ENCODE data around the gene ADAMTS16. TPM values are rescaled to one million over a fixed set of nuclear protein-coding genes. Genes with fewer than 3 reads are reported as not detected.

The ADAMTS16 gene
- polyA plus RNA-seq, 1 experiment, result 0.04 TPM

DNA sequence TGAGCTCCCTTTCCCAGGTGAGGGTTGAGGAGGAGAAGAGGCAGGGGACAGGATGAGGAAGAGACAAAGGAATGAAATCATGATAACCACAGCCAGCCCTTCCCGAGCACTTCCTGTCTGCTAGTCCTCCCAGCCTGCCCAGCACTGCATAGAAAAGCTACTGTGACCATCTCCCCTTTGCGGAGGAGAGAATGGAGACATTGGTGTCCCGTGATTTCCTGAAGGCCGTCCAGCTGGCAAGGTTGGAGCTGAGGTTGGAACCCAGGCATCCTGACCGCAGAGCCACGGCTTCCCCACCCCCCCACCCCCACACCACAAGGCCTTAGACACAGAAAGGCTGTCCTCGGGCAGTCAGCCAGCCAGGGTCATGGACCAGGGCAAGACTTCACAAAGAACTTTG lies 151.2 kb downstream of the ADAMTS16 start:
- Histone ChIP-seq H3K27me3 (ENCODE audit: control insufficient read depth, insufficient read depth, low read length) (no peaks in the 10 kb centered on the region; the same call in 1 of the 2 replicates), H3K4me3 (ENCODE audit: low read depth, low read length) (no peak overlapping the region), H3K36me3 (ENCODE audit: control insufficient read depth, insufficient read depth, low read length) (no peaks in the 10 kb centered on the region)
- TF ChIP-seq, protein P1, sequence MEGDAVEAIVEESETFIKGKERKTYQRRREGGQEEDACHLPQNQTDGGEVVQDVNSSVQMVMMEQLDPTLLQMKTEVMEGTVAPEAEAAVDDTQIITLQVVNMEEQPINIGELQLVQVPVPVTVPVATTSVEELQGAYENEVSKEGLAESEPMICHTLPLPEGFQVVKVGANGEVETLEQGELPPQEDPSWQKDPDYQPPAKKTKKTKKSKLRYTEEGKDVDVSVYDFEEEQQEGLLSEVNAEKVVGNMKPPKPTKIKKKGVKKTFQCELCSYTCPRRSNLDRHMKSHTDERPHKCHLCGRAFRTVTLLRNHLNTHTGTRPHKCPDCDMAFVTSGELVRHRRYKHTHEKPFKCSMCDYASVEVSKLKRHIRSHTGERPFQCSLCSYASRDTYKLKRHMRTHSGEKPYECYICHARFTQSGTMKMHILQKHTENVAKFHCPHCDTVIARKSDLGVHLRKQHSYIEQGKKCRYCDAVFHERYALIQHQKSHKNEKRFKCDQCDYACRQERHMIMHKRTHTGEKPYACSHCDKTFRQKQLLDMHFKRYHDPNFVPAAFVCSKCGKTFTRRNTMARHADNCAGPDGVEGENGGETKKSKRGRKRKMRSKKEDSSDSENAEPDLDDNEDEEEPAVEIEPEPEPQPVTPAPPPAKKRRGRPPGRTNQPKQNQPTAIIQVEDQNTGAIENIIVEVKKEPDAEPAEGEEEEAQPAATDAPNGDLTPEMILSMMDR (IDR thresholded peaks at IDR 0.05; ENCODE audit: insufficient read depth, low read depth, low read length), result no peak
- ChIA-PET CTCF (no interaction called here), POLR2A (no interaction called here)
- DNase-seq (ENCODE audit: low read depth), result no peak

DNA sequence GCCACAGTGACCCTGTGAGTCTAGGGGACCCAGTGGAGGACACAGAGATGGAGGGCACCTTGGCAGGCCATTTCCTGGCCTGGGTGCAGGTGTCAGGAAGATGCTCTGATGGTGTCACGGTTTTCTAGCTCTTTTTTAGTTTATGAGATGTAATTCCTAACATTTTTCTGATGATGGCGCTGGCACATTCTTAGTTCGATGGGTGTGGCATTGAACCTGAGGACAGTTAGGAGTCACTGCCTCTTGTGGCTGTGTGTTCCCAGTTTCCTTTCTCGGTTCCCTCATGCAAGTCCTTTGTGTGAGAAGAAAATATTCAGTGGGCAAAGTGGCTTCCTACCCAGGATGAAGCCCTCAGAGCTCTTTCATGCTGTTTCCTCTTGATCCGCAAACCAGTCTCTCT lies 152.9 kb downstream of the ADAMTS16 start:
- POLR2A ChIA-PET, result interaction anchor here (0.6 kb wide), 1 partner anchor 23 kb away, joined by 3 read pairs; no protein-coding TSS in a partner anchor
- TF ChIP-seq, protein P1 (IDR thresholded peaks at IDR 0.05; ENCODE audit: insufficient read depth, low read depth, low read length), result no peak
- no peak for DNase-seq (ENCODE audit: low read depth)
- Histone ChIP-seq H3K36me3 (ENCODE audit: control insufficient read depth, insufficient read depth, low read length) (no peaks in the 10 kb centered on the region), H3K4me3 (ENCODE audit: low read depth, low read length) (no peak overlapping the region), H3K27me3 (ENCODE audit: control insufficient read depth, insufficient read depth, low read length) (no peaks in the 10 kb centered on the region; the same call in 1 of the 2 replicates)
- CTCF ChIA-PET, result interaction anchor here (1.3 kb wide), 1 partner anchor 13 kb away, joined by 3 read pairs; no protein-coding TSS in a partner anchor

DNA sequence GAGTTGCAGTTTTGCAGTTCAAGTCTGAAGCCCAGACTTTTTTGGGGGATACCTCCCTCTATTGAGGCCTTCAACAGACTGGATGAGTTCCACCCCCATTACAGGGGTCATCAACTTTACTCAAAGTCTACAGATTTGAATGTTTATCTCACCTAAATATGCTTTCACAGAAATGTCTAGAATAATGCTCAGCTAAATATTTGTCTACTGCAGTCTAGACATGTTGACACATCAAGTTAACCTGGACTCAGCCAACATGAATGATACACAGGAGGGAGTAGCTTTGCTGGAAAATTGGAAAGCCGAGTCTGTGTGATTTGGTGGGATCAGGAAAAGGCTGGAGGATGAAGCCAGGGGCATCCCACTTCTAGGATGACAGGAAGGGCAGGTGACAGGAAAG lies 154.3 kb downstream of the ADAMTS16 start:
- POLR2A ChIA-PET, result no interaction called here
- Histone ChIP-seq H3K27me3 (ENCODE audit: control insufficient read depth, insufficient read depth, low read length) (no peaks in the 10 kb centered on the region; the same call in 1 of the 2 replicates), H3K36me3 (ENCODE audit: control insufficient read depth, insufficient read depth, low read length) (no peaks in the 10 kb centered on the region), H3K4me3 (ENCODE audit: low read depth, low read length) (no peak overlapping the region)
- TF ChIP-seq, protein P1 (IDR thresholded peaks at IDR 0.05; ENCODE audit: insufficient read depth, low read depth, low read length), result no peak
- CTCF ChIA-PET, result interaction anchor here (1.4 kb wide), 1 partner anchor 46 kb away, joined by 3 read pairs; no protein-coding TSS in a partner anchor
- no peak for DNase-seq (ENCODE audit: low read depth)

DNA sequence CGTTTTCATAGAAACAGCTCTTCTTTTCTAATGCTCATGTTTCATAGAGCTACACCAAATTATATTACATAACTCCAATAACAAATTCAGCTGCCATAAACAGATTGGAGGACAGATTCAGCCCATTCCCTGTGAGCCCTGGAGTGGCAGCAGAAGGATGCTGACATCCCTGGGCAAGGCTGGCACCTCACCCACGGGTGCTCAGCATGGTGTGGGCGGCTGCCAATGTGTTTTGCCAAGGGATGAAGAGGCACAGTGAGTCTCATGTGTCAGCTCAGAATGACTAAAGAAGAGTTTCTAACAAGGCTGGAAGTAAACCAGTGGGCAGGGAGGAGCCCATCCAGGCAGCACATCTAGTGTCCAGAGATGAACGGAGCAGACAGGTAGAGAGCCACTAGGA lies 155.2 kb downstream of the ADAMTS16 start:
- TF ChIP-seq, protein P1 (IDR thresholded peaks at IDR 0.05; ENCODE audit: insufficient read depth, low read depth, low read length), result no peak
- DNase-seq (ENCODE audit: low read depth), result no peak
- ChIA-PET CTCF (interaction anchor here (0.6 to 1.4 kb wide), 3 partner anchors 15 to 112 kb away, joined by 3 to 4 read pairs (median 3); no protein-coding TSS in a partner anchor), POLR2A (no interaction called here)
- H3K4me3 ChIP-seq (ENCODE audit: low read depth, low read length), result no peak overlapping the region
- no peaks in the 10 kb centered on the region; the same call in 1 of the 2 replicates for H3K27me3 ChIP-seq (ENCODE audit: control insufficient read depth, insufficient read depth, low read length)
- no peaks in the 10 kb centered on the region for H3K36me3 ChIP-seq (ENCODE audit: control insufficient read depth, insufficient read depth, low read length)

DNA sequence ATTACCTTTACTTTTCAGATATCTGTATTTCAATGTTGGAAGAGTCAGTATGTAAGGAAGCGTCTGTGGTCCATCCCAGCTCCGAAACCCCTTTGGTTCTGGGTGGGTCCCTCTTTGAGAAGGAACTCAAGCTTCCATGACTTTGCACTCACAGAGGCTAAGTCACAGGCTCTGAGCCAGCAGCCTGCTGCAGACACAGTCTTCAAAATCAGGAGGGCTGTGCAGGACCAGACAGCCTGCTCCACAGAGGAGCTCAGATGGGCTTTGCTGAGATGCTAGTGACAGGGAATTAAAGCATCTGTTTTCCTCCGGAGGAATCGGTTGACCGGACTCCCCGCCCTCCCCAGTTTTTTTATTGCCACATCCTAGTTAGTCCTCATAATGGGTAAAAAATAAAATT lies 155.9 kb downstream of the ADAMTS16 start:
- DNase-seq (ENCODE audit: low read depth), result no peak
- no peaks in the 10 kb centered on the region for H3K36me3 ChIP-seq (ENCODE audit: control insufficient read depth, insufficient read depth, low read length)
- no peaks in the 10 kb centered on the region; the same call in 1 of the 2 replicates for H3K27me3 ChIP-seq (ENCODE audit: control insufficient read depth, insufficient read depth, low read length)
- H3K4me3 ChIP-seq (ENCODE audit: low read depth, low read length), result no peak overlapping the region
- CTCF ChIA-PET, result interaction anchor here (1.0 to 1.4 kb wide), 2 partner anchors 15 to 44 kb away, joined by 3 read pairs; no protein-coding TSS in a partner anchor
- TF ChIP-seq, protein P1 (IDR thresholded peaks at IDR 0.05; ENCODE audit: insufficient read depth, low read depth, low read length), result no peak
- POLR2A ChIA-PET, result no interaction called here
